MM.1S (cell line): ENCODE data around the gene PRELID2.

Experiments used
- DNase-seq: peaks from one replicate; pipeline ENCODE4 v3.0.0-alpha.2; 2015
- H2AFZ ChIP-seq: fragments of 300-600 bp; sonication (generic); 2 replicates; pipeline ENCODE4 v1.6.0; 2016; ENCODE audit warnings: antibody characterized with exemption, low read length
- H3F3A ChIP-seq: fragments of 300-600 bp; sonication (generic); 2 replicates; pipeline ENCODE4 v1.6.1; 2016; ENCODE audit warnings: mild to moderate bottlenecking, antibody characterized with exemption, low read length, moderate library complexity, mixed read lengths; ENCODE audit not compliant: insufficient read depth
- H3K27ac ChIP-seq: fragments of 300-600 bp; sonication (generic); 2 replicates; pipeline ENCODE4 v1.5.1; 2016; ENCODE audit warnings: mild to moderate bottlenecking, low read length
- H3K27me3 ChIP-seq: fragments of 300-600 bp; sonication (generic); replicated peaks from 2 replicates; pipeline ENCODE4 v1.6.0; 2016; ENCODE audit warnings: low read length; ENCODE audit not compliant: insufficient read depth
- H3K36me3 ChIP-seq: fragments of 300-600 bp; sonication (generic); replicated peaks from 2 replicates; pipeline ENCODE4 v1.6.1; 2016; ENCODE audit warnings: mild to moderate bottlenecking, low read length, mixed read lengths; ENCODE audit not compliant: insufficient read depth
- H3K4me1 ChIP-seq: fragments of 300-600 bp; sonication (generic); 2 replicates; pipeline ENCODE4 v1.6.1; 2016; ENCODE audit warnings: low read length, mixed read lengths
- H3K4me2 ChIP-seq: fragments of 300-600 bp; sonication (generic); 2 replicates; pipeline ENCODE4 v1.6.0; 2016; ENCODE audit warnings: low read depth, low read length
- H3K4me3 ChIP-seq: fragments of 300-600 bp; sonication (generic); 2 replicates; pipeline ENCODE4 v1.5.1; 2016; ENCODE audit warnings: low read length, mixed read lengths
- H3K79me2 ChIP-seq: fragments of 300-600 bp; sonication (generic); 2 replicates; pipeline ENCODE4 v1.6.1; 2016; ENCODE audit warnings: mixed run types, low read length, mixed read lengths
- H3K9ac ChIP-seq: fragments of 300-600 bp; sonication (generic); 2 replicates; pipeline ENCODE4 v1.6.1; 2016; ENCODE audit warnings: low read length, mixed read lengths
- H3K9me2 ChIP-seq: fragments of 300-600 bp; sonication (generic); replicated peaks from 2 replicates; pipeline ENCODE4 v1.6.1; 2016; ENCODE audit warnings: mild to moderate bottlenecking, low read length, mixed read lengths; ENCODE audit not compliant: insufficient read depth
- H3K9me3 ChIP-seq: fragments of 300-600 bp; sonication (generic); replicated peaks from 2 replicates; pipeline ENCODE4 v1.6.1; 2016; ENCODE audit warnings: mild to moderate bottlenecking, low read length, mixed read lengths; ENCODE audit not compliant: insufficient read depth
- H4K20me1 ChIP-seq: fragments of 300-600 bp; sonication (generic); 2 replicates; pipeline ENCODE4 v1.6.1; 2016; ENCODE audit warnings: mild to moderate bottlenecking, low read length, moderate library complexity, mixed read lengths; ENCODE audit not compliant: insufficient read depth
- EZH2 ChIP-seq: fragments of 300-600 bp; sonication (generic); optimal IDR thresholded peaks from 2 replicates; pipeline ENCODE3; 2017; ENCODE audit warnings: low read depth, mild to moderate bottlenecking, antibody characterized with exemption, low read length, mixed read lengths
- EZH2phosphoT487 ChIP-seq: fragments of 300-600 bp; sonication (generic); IDR thresholded peaks from 2 replicates; pipeline ENCODE4 v1.6.1; 2018; ENCODE audit warnings: antibody characterized with exemption, low read length
- TF ChIP-seq, protein P1 (sequence below): fragments of 300-600 bp; sonication (generic); IDR thresholded peaks from 2 replicates; pipeline ENCODE4 v1.5.1; 2016; ENCODE audit warnings: antibody characterized with exemption, low read length, mixed read lengths

The PRELID2 gene

DNA sequence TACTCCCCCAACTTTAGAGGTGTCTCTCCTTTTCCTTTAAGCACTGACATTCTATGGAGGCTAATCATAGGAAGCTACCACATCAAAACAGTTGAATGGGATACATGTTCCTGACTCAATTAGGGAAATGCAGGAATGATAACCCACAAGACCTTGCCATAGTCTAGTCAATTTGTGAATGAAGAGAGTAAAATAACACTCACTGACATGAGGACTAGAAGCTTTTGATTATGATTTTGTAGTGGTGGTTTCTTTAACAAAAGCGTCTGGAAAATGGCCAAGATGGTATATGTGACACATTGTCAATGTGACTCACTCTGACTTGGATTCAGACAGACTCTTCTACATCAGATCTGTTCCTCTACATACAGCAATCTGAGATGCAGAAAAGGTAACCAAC lies 13.7 kb upstream of the PRELID2 start:
- no peak for DNase-seq
- no peaks in the 10 kb centered on the region for H3F3A ChIP-seq
- no peaks in the 10 kb centered on the region for H3K9me2 ChIP-seq
- no peak overlapping the region for H2AFZ ChIP-seq
- no peaks in the 10 kb centered on the region for H3K9me3 ChIP-seq
- H3K27me3 ChIP-seq, result no peaks in the 10 kb centered on the region
- no peak overlapping the region for H3K9ac ChIP-seq
- H3K4me2 ChIP-seq, result no peak overlapping the region
- H3K4me3 ChIP-seq, result no peak overlapping the region
- no peaks in the 10 kb centered on the region for H3K4me1 ChIP-seq
- TF ChIP-seq, protein P1, sequence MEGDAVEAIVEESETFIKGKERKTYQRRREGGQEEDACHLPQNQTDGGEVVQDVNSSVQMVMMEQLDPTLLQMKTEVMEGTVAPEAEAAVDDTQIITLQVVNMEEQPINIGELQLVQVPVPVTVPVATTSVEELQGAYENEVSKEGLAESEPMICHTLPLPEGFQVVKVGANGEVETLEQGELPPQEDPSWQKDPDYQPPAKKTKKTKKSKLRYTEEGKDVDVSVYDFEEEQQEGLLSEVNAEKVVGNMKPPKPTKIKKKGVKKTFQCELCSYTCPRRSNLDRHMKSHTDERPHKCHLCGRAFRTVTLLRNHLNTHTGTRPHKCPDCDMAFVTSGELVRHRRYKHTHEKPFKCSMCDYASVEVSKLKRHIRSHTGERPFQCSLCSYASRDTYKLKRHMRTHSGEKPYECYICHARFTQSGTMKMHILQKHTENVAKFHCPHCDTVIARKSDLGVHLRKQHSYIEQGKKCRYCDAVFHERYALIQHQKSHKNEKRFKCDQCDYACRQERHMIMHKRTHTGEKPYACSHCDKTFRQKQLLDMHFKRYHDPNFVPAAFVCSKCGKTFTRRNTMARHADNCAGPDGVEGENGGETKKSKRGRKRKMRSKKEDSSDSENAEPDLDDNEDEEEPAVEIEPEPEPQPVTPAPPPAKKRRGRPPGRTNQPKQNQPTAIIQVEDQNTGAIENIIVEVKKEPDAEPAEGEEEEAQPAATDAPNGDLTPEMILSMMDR, result no peak
- TF ChIP-seq EZH2 (no peak), EZH2phosphoT487 (no peak)
- no peak overlapping the region for H3K27ac ChIP-seq
- no peaks in the 10 kb centered on the region for H3K36me3 ChIP-seq
- H3K79me2 ChIP-seq, result no peaks in the 10 kb centered on the region
- H4K20me1 ChIP-seq, result no peaks in the 10 kb centered on the region

DNA sequence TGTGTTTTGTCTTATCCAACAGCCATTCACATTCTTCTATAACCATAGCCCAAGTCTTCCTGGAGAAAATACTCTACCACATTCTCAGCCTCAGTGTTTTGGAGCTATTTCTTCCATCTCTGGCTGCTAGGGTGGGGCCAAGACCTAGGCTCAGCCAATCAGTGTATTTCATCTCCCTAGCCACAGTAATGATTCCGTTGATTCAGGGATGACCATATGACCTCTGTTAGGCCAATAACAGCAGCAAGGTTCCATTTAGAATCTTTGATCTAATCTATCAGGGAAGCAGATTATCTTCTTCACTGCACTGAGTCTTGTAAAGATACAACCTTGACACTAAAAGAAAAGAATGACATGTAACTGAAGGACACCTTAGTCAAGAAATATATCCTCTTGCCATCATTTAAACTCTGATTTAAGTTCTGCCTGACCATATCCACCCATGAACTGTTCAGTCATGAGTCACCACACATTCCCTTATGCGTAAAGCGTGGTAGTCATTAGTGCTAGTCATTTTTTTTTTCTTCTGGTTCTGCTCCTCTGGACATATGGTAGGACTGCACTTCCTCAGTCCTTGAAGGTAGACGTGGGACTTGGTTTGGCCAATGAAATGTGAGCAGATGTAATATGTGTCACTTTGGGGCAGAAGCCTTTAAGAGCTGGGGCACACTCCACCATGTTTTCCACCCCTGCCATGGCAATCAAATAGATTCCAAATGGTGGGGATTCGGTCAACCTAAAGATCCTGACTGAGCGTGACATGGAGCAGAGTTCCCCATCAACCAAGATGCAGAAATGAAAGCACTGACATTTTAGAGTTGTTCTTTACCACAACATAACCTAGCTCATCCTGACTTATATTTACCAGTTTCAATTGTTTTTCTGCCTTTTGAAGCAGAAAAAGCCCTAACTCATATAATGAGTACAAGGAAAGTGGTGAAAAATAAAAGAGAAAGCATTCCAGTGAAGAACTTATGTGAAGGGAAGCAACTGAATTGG lies 12.7 kb upstream of the PRELID2 start:
- no peaks in the 10 kb centered on the region for H3K9me2 ChIP-seq

DNA sequence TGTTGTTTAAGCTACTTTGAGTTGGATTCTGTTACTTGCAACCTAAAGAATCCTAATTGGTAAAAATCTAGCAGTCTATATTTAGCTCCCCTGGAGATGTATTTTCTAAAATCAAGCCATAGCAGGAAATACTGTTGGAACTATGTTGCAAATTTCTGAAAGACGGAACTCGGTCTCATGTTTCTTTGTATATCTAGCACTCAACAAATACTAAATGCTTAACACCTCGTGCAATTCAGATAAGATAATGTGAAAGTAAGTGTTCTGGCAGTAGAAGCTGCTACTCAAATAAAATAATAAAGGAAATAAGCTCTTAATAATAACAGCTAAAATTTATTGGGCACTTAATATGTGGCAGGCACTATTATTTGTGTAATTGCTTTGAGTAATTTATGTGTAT lies 10.9 kb upstream of the PRELID2 start:
- Histone ChIP-seq H3F3A (no peaks in the 10 kb centered on the region), H3K4me1 (no peaks in the 10 kb centered on the region), H3K79me2 (no peaks in the 10 kb centered on the region), H3K27ac (no peak overlapping the region), H3K9ac (no peak overlapping the region), H3K36me3 (no peaks in the 10 kb centered on the region), H4K20me1 (no peaks in the 10 kb centered on the region), H3K9me3 (no peaks in the 10 kb centered on the region), H2AFZ (no peak overlapping the region), H3K27me3 (no peaks in the 10 kb centered on the region), H3K9me2 (no peaks in the 10 kb centered on the region), H3K4me2 (no peak overlapping the region), H3K4me3 (no peak overlapping the region)
- TF ChIP-seq EZH2phosphoT487, result no peak
- TF ChIP-seq, protein P1, result no peak
- TF ChIP-seq EZH2, result no peak
- no peak for DNase-seq

More for the DNA sequence above, 12.7 kb upstream of the PRELID2 start:
- Histone ChIP-seq H3K9ac (no peak overlapping the region), H4K20me1 (no peaks in the 10 kb centered on the region), H3K9me3 (no peaks in the 10 kb centered on the region), H3K27ac (no peak overlapping the region), H3K27me3 (no peaks in the 10 kb centered on the region), H3K4me1 (no peaks in the 10 kb centered on the region), H3F3A (no peaks in the 10 kb centered on the region), H2AFZ (no peak overlapping the region), H3K4me3 (no peak overlapping the region), H3K36me3 (no peaks in the 10 kb centered on the region), H3K79me2 (no peaks in the 10 kb centered on the region), H3K4me2 (no peak overlapping the region)
- no peak for DNase-seq
- no peak for TF ChIP-seq EZH2
- TF ChIP-seq, protein P1, result no peak
